ENCODE data around the gene HELZ2. TPM values are rescaled to one million over a fixed set of nuclear protein-coding genes. Genes with fewer than 3 reads are reported as not detected.

Gene HELZ2
- total and polyA plus RNA-seq, 2 of the 4 experiments (the other 2 are of a cell fraction), result 4.7 to 10.6 TPM

- H2BK120ac ChIP-seq (ENCODE audit: low read depth, low read length), result no peak overlapping the region
- no peak overlapping the region for H3K9ac ChIP-seq (ENCODE audit: low read depth, low read length)
- no peak overlapping the region for H3K4me2 ChIP-seq (ENCODE audit: low read depth, low read length)
- in situ Hi-C loops (cut with MboI; ENCODE audit: low sequenced_read_pairs) (no loop called here), intact Hi-C loops (cut with micrococcal nuclease) (no loop called here), dilution Hi-C loops (cut with HindIII; ENCODE audit: low sequenced_read_pairs, unreplicated experiment) (no loop called here)
- H2AFZ ChIP-seq (replicated peaks; ENCODE audit: low read length, poor library complexity), result no peak overlapping the region
- no peak overlapping the region for H3K4me3 ChIP-seq (ENCODE audit: insufficient read depth, low read depth, low read length)
- ChIA-PET CTCF (no interaction called here), POLR2A (ENCODE audit: unreplicated experiment) (no interaction called here)
- no peaks in the 10 kb centered on the region for H3K79me1 ChIP-seq (ENCODE audit: low read depth in 1 of 2, low read length in 2 of 2)
- H2BK5ac ChIP-seq (ENCODE audit: low read depth, low read length, poor library complexity, severe bottlenecking), result no peak overlapping the region
- no peak overlapping the region for H3K4ac ChIP-seq (ENCODE audit: low read depth, low read length)
- H3K4me1 ChIP-seq (ENCODE audit: control insufficient read depth, insufficient read depth, low read length), result peaks cover 3% of the 10 kb centered on the region; the same call in 1 of the 2 replicates
- H4K8ac ChIP-seq (ENCODE audit: low read depth in 2 of 2, low read length in 2 of 2), result no peak overlapping the region
- no peak overlapping the region for H3K18ac ChIP-seq (ENCODE audit: low read depth, low read length)
- H3K9me3 ChIP-seq (ENCODE audit: control insufficient read depth, insufficient read depth, low read length), result no peaks in the 10 kb centered on the region
- DNase-seq, result no peak
- H3K9me1 ChIP-seq (ENCODE audit: insufficient read depth, low read length), result no peaks in the 10 kb centered on the region
- no peak for TF ChIP-seq NFE2L2 (IDR thresholded peaks at IDR 0.05; ENCODE audit: low read depth, low read length)
- no peak for TF ChIP-seq RFX5 (IDR thresholded peaks at IDR 0.05; ENCODE audit: low read depth, low read length)
- TF ChIP-seq, protein P1, sequence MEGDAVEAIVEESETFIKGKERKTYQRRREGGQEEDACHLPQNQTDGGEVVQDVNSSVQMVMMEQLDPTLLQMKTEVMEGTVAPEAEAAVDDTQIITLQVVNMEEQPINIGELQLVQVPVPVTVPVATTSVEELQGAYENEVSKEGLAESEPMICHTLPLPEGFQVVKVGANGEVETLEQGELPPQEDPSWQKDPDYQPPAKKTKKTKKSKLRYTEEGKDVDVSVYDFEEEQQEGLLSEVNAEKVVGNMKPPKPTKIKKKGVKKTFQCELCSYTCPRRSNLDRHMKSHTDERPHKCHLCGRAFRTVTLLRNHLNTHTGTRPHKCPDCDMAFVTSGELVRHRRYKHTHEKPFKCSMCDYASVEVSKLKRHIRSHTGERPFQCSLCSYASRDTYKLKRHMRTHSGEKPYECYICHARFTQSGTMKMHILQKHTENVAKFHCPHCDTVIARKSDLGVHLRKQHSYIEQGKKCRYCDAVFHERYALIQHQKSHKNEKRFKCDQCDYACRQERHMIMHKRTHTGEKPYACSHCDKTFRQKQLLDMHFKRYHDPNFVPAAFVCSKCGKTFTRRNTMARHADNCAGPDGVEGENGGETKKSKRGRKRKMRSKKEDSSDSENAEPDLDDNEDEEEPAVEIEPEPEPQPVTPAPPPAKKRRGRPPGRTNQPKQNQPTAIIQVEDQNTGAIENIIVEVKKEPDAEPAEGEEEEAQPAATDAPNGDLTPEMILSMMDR (conservative IDR thresholded peaks at IDR 0.05; ENCODE audit: low read depth, low read length), result no peak
- TF ChIP-seq ELK1 (IDR thresholded peaks at IDR 0.05; ENCODE audit: borderline replicate concordance, low read depth, low read length), result no peak
- no peak for TF ChIP-seq MXI1 (IDR thresholded peaks at IDR 0.05; ENCODE audit: borderline replicate concordance, low read depth, low read length)
- TF ChIP-seq SMC3 (IDR thresholded peaks at IDR 0.05; ENCODE audit: low read depth, low read length), result no peak
- H2BK20ac ChIP-seq (ENCODE audit: low read depth, low read length), result no peak overlapping the region
- H3K14ac ChIP-seq (replicated peaks; ENCODE audit: low read depth, low read length), result no peak overlapping the region
- H2AK9ac ChIP-seq (replicated peaks; ENCODE audit: low read depth, low read length, poor library complexity), result no peak overlapping the region
- H3K23ac ChIP-seq (ENCODE audit: low read depth, low read length), result no peak overlapping the region
- H3K27me3 ChIP-seq (ENCODE audit: control insufficient read depth, insufficient read depth, low read length), result peaks cover 27% of the 10 kb centered on the region; the same call in 1 of the 2 replicates
- H3K27ac ChIP-seq (ENCODE audit: insufficient read depth, low read length), result no peak overlapping the region
- BruUV-seq (replicated peaks), result no TSS peak
- H2AK5ac ChIP-seq (ENCODE audit: low read depth, low read length), result no peak overlapping the region
- H4K20me1 ChIP-seq (ENCODE audit: insufficient read depth, low read length), result no peaks in the 10 kb centered on the region
- ATAC-seq (ENCODE audit: low read depth), result no peak
- no peaks in the 10 kb centered on the region for H3K36me3 ChIP-seq (ENCODE audit: control insufficient read depth, insufficient read depth, low read length)
- H4K5ac ChIP-seq (ENCODE audit: low read depth, low read length), result no peak overlapping the region
- H2BK15ac ChIP-seq (ENCODE audit: low read depth, low read length), result no peak overlapping the region
- no peak overlapping the region for H4K91ac ChIP-seq (ENCODE audit: insufficient read depth, low read depth, low read length)
- 75% methylated on average over 6 of the region's 10 CpGs; no CpG with 5 or more reads in 1 of the 2 experiments for whole genome bisulfite sequencing, 2 experiments (ENCODE audit: extremely low coverage in 2 of 2, insufficient read length in 1 of 2)
- no peak overlapping the region for H3K56ac ChIP-seq (ENCODE audit: extremely low read depth, insufficient read depth, low read length)
Measured at GRCh38 chr20:63543131-63543530, 30.9 kb downstream of the HELZ2 start.
